Ishikawa (cell line): ENCODE measurements around the gene UAP1L1.

Experiments used
- CEBPB ChIP-seq: IDR thresholded peaks from 2 replicates; pipeline ENCODE4 v1.6.1; 2012
- CREB1 ChIP-seq: IDR thresholded peaks from 2 replicates; pipeline ENCODE4 v1.6.1; 2012; ENCODE audit warnings: low read depth
- EGR1 ChIP-seq: IDR thresholded peaks from 2 replicates; pipeline ENCODE4 v1.6.1; 2012
- EP300 ChIP-seq: IDR thresholded peaks from 2 replicates; pipeline ENCODE4 v1.6.1; 2012; ENCODE audit warnings: borderline replicate concordance
- FOXM1 ChIP-seq: IDR thresholded peaks from 2 replicates; pipeline ENCODE4 v1.6.1; 2012; ENCODE audit warnings: low read depth, borderline replicate concordance
- NFIC ChIP-seq: IDR thresholded peaks from 2 replicates; pipeline ENCODE4 v1.6.1; 2012
- RAD21 ChIP-seq: IDR thresholded peaks from 2 replicates; pipeline ENCODE4 v1.6.1; 2012; ENCODE audit warnings: low read depth
- TAF1 ChIP-seq: IDR thresholded peaks from 2 replicates; pipeline ENCODE4 v1.6.1; 2012; ENCODE audit warnings: low read depth, mild to moderate bottlenecking
- TCF12 ChIP-seq: IDR thresholded peaks from 2 replicates; pipeline ENCODE4 v1.6.1; 2012; ENCODE audit warnings: low read depth
- TEAD4 ChIP-seq: IDR thresholded peaks from 2 replicates; pipeline ENCODE4 v1.6.1; 2012
- YY1 ChIP-seq: IDR thresholded peaks from 2 replicates; pipeline ENCODE4 v1.6.1; 2012; ENCODE audit warnings: low read depth
- ZBTB7A ChIP-seq: IDR thresholded peaks from 2 replicates; pipeline ENCODE4 v1.6.1; 2012; ENCODE audit warnings: low read depth
- TF ChIP-seq, protein P1 (sequence below): IDR thresholded peaks from 2 replicates; pipeline ENCODE4 v1.6.1; 2012
- TF ChIP-seq, protein P2 (sequence below): IDR thresholded peaks from 2 replicates; pipeline ENCODE4 v1.6.1; 2012; ENCODE audit warnings: low read depth, mild to moderate bottlenecking
- TF ChIP-seq, protein P3 (sequence below): IDR thresholded peaks from 2 replicates; pipeline ENCODE4 v1.6.1; 2012

Gene UAP1L1

DNA sequence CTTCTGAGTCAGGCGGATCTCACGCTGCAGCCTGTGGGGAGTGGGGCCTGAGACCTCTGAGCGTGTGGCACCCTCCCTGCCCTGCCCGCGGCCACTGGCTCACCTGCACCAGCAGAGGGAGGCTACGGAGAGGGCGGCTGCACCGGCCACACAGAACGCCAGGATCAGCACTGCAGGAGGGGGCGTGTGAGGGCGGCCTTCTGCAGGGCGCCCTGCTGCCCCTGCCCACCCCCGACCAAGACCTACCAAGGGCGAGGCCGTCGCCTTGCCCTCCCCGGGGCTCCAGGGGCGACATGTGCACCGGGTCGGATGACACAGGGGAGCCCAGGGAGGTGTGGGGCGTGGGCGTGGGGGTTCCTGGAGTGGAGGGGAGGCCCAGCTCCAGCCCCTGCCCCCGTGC is 36.7 kb upstream of the UAP1L1 start:
- TF ChIP-seq NFIC, result no peak
- TF ChIP-seq, protein P1, sequence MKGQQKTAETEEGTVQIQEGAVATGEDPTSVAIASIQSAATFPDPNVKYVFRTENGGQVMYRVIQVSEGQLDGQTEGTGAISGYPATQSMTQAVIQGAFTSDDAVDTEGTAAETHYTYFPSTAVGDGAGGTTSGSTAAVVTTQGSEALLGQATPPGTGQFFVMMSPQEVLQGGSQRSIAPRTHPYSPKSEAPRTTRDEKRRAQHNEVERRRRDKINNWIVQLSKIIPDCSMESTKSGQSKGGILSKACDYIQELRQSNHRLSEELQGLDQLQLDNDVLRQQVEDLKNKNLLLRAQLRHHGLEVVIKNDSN, result no peak
- TF ChIP-seq TEAD4, result no peak
- TF ChIP-seq FOXM1, result no peak
- TF ChIP-seq TCF12, result no peak
- no peak for TF ChIP-seq CREB1
- TF ChIP-seq TAF1, result no peak
- no peak for TF ChIP-seq ZBTB7A
- no peak for TF ChIP-seq YY1

DNA sequence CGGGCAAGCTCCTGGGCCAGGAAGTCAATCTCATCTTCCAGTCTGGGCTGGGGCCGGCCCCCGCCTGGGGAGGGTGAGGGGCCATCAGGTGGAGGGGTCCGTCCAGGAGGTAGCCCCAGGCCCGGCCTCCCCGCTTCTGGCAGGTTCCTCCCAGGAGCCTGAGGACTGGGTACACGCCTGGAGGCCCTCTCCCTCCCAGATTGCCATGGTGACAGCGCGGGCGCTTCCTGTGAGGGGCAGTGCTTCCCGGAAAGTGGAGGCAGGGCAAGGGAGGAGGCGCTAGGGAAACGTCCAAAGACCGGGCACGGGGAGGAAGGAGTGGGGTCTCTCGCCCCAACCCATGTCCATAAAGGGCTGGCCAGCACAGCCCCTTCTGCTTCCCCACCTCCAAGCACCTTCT is 36.2 kb upstream of the UAP1L1 start:
- TF ChIP-seq FOXM1, result no peak
- no peak for TF ChIP-seq RAD21
- TF ChIP-seq TCF12, result no peak
- TF ChIP-seq, protein P1, result no peak
- no peak for TF ChIP-seq ZBTB7A
- no peak for TF ChIP-seq EP300
- TF ChIP-seq EGR1, result no peak
- TF ChIP-seq YY1, result no peak
- TF ChIP-seq, protein P2, sequence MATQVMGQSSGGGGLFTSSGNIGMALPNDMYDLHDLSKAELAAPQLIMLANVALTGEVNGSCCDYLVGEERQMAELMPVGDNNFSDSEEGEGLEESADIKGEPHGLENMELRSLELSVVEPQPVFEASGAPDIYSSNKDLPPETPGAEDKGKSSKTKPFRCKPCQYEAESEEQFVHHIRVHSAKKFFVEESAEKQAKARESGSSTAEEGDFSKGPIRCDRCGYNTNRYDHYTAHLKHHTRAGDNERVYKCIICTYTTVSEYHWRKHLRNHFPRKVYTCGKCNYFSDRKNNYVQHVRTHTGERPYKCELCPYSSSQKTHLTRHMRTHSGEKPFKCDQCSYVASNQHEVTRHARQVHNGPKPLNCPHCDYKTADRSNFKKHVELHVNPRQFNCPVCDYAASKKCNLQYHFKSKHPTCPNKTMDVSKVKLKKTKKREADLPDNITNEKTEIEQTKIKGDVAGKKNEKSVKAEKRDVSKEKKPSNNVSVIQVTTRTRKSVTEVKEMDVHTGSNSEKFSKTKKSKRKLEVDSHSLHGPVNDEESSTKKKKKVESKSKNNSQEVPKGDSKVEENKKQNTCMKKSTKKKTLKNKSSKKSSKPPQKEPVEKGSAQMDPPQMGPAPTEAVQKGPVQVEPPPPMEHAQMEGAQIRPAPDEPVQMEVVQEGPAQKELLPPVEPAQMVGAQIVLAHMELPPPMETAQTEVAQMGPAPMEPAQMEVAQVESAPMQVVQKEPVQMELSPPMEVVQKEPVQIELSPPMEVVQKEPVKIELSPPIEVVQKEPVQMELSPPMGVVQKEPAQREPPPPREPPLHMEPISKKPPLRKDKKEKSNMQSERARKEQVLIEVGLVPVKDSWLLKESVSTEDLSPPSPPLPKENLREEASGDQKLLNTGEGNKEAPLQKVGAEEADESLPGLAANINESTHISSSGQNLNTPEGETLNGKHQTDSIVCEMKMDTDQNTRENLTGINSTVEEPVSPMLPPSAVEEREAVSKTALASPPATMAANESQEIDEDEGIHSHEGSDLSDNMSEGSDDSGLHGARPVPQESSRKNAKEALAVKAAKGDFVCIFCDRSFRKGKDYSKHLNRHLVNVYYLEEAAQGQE, result no peak
- TF ChIP-seq TAF1, result no peak
- TF ChIP-seq CEBPB, result no peak
- TF ChIP-seq CREB1, result no peak
- TF ChIP-seq, protein P3, sequence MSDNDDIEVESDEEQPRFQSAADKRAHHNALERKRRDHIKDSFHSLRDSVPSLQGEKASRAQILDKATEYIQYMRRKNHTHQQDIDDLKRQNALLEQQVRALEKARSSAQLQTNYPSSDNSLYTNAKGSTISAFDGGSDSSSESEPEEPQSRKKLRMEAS, result no peak
- TF ChIP-seq NFIC, result no peak

DNA sequence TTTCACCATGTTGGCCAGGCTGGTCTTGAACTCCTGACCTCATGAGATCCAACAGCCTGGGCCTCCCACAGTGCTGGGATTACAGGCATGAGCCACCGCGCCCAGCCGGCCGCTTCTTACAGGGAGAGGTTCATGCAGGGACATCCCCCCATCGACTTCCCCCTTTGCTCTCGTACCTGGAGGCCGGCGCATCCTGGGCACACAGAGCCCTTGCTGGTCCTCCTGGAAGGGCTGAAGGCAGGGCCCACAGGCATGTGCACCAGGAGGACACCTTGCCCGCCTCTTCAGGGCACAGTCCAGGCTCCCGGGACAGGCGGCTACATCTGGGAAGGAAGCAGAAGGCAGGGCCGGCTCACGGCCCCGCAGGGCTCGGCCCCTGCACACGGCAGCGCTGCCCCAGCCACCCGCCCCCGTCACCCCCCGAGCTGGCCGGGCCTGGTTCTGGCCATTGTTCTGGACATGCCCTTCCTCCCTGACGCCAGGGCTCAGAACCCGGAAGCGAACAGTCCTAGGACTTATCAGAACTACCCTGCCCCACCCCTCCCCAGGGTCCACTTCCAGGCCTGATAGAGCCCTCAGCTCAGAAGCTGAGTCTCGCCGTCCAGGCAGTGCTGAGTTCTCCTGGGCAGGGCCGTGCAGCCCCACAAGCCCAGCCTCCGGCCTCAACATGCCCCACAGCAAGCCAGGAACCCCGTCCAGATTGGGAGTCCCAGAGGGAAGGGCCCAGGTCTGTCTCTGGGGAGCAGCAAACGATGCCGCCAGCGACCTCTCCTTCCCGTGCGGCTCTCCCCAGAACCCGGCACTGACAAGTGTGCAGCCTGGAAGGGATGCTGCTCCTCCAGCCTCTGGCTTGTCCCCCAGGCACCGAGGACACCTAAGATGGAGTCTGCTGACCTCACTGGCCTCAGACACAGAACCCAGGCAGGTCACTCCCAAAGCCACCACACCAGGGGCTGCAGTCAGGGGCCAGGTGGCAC is 34.3 kb upstream of the UAP1L1 start:
- no peak for TF ChIP-seq EP300
- TF ChIP-seq, protein P3, result no peak
- TF ChIP-seq, protein P2, result no peak
- TF ChIP-seq FOXM1, result no peak
- TF ChIP-seq TAF1, result no peak
- TF ChIP-seq, protein P1, result no peak
- no peak for TF ChIP-seq ZBTB7A
- TF ChIP-seq NFIC, result no peak
- TF ChIP-seq TEAD4, result no peak
- no peak for TF ChIP-seq RAD21

DNA sequence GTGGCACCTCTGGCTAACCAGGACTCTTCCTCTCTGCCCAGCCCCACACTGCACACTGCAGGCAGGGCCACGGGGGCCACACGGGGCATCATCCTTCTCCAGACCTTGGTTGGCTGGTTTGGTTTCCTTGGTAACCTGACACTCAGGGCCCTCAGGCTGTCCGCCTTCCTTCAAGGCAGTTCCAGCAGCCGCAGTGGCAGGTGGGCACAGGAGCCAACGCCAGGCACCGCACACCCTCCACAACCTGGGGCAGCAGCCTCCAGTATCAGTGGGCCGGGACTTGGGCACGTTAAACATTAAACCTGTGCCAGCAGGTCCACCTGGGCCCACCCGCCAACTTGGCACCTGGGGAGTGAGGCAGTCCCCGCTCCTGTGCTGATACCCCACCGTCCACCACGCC is 33.3 kb upstream of the UAP1L1 start:
- TF ChIP-seq CEBPB (no peak), FOXM1 (no peak), TAF1 (no peak), RAD21 (no peak), EP300 (no peak), YY1 (no peak)

DNA sequence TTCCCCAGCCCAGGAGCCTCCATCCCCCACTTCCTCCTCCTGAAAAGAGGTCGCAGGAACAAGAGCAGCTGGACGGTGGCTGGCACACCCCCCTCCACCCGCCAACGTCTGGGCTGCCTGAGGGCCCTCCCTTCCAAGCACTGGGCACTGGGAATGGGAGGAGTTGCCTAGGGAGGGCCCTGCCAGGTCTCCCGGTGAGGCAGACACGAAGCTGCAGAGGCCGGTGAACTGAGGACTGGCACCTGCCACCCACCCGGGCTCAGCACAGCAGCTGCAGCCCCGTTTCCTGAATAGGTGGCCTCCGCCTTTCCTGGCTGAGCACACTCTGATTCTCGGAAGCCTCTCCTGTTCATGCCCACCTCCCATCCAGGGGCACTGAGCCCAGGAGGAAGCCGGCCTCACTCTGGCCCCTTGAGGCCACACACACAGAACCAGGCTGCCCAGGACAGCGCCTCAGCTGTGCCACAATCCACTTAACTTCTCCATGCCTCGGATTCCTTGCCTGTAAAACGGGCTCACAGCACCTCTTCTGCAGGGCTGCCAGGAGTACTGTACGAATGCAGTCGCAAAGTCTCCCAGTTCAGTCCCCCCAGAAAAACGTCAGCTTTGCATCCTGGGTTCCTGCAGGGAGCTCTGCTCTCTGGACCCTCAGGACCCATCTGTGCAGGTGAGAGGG is 32.7 kb upstream of the UAP1L1 start:
- TF ChIP-seq, protein P2, result no peak
- TF ChIP-seq NFIC (no peak), YY1 (no peak), CEBPB (no peak), FOXM1 (no peak), EP300 (no peak), TAF1 (no peak), EGR1 (no peak), CREB1 (no peak), TEAD4 (no peak), RAD21 (no peak)
